ENCODE results near the gene IKZF4. TPM values are rescaled to one million over a fixed set of nuclear protein-coding genes. Genes with fewer than 3 reads are reported as not detected.
A peak's percentile ranks its signal among the peaks of the same experiment; 100 is the strongest.

The IKZF4 gene
- 8.4 TPM for total RNA-seq
- long read RNA-seq, partial matches to known transcripts, result 1 of 4 reads
- long read RNA-seq, other reads (novel, unspliced or antisense), result 2 of 4 reads

DNA sequence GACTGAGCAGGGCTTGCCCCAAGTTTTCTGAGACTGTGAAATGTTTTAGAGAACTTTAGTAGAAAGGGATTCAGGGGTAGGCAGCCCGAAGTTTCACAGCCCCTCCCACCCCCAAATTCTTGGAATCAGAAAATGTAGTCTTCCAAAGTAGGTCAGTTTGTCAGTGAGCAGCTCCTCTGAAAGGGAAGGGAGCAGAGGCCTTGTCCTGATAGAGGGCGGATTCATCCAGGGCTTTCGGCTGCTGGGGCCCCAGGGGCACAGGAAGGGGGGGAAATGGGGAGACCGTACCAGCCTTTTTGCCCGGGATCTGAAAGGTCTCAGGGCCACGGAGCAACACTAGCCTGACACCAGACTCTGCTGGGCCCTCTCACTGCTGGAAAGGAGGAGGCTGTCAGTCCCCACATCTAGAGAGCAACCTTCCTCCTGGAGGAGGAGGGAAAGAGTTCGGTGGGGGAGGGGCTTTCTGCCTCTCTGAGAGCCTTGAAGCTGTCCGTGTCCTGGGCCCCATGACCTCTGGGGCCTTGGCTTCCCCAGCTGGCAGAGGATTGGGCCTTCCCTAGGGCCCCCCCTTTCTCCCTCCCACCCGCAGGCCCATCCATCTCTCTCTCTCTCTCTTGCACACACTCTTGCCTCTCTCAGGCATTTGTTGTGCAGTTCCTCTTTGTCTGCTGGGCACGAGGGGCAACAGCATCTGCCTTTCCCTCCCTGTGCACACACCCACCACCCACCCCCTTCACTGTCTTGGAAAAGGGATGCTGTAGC lies at the start of gene IKZF4:
Gene IKZF4 (plus strand): TSS at position 621 of the 762 bp plus-strand sequence. CDS start 451 bp downstream, outside the sequence.
- no peak for DNase-seq
- no peak for TF ChIP-seq CTCF (IDR thresholded peaks at IDR 0.05; ENCODE audit: borderline replicate concordance)
- no peaks in the 10 kb centered on the region for H3K9me3 ChIP-seq (replicated peaks)
- intact Hi-C loops (cut with micrococcal nuclease), result no loop called here
- H3K36me3 ChIP-seq, result peaks cover 20% of the 10 kb centered on the region
- H3K4me1 ChIP-seq, result peaks cover 11% of the 10 kb centered on the region
- no peaks in the 10 kb centered on the region for H3K27me3 ChIP-seq (ENCODE audit: low read depth)
- H3K4me3 ChIP-seq, result peak within 1 kb of the TSS; percentile 47
- peak within 1 kb of the TSS; percentile 64 for H3K27ac ChIP-seq (replicated peaks)

GRCh38 chr12:55972042-55972441 lies 48.8 kb upstream of the IKZF4 start:
- no peaks in the 10 kb centered on the region for H3K36me3 ChIP-seq
- no peak for DNase-seq
- no peaks in the 10 kb centered on the region for H3K9me3 ChIP-seq (replicated peaks)
- no peak for TF ChIP-seq CTCF (IDR thresholded peaks at IDR 0.05; ENCODE audit: borderline replicate concordance)
- no peaks in the 10 kb centered on the region for H3K27me3 ChIP-seq (ENCODE audit: low read depth)
- H3K27ac ChIP-seq (replicated peaks), result peak overlapping the region; percentile 96
- peak overlapping the region; percentile 78 for H3K4me3 ChIP-seq
- H3K4me1 ChIP-seq, result peaks cover 54% of the 10 kb centered on the region
- intact Hi-C loops (cut with micrococcal nuclease), result no loop called here

GRCh38 chr12:55972456-55972855 lies 48.4 kb upstream of the IKZF4 start:
- intact Hi-C loops (cut with micrococcal nuclease), result no loop called here
- TF ChIP-seq CTCF (IDR thresholded peaks at IDR 0.05; ENCODE audit: borderline replicate concordance), result no peak
- no peak for DNase-seq
- Histone ChIP-seq H3K27me3 (ENCODE audit: low read depth) (no peaks in the 10 kb centered on the region), H3K4me1 (peaks cover 54% of the 10 kb centered on the region), H3K36me3 (no peaks in the 10 kb centered on the region), H3K27ac (replicated peaks) (peak overlapping the region; percentile 96), H3K9me3 (replicated peaks) (no peaks in the 10 kb centered on the region), H3K4me3 (peak overlapping the region; percentile 78)

DNA sequence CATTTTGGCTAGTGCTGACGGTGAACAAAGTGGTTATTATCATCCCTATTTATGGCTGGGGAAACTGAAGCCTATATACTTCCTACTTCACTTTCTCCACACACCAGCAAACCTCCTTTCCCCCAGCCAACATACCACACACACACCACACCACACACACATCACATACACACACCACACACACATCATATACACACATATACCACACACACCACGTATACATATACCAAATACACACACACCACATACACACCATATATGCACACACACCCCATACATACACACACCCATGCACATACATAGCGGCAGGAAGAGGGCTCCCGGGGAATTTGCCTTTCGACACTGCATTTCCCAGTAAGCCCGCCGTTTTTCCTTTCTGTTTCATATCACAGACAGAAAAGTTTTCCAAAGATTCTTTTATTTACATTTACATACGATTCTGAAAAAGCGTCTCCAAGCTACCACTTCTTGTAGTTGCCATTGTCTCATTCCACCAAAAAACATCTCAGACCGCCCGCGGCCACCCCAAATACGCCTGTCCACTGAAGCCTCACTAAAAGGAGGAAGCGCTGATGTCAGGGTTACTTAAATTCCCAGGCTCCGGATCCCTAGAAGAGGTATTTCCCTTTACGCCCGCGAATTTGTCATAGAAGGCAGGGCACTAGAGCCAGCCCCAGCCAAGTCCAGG lies 47.8 kb upstream of the IKZF4 start:
- Histone ChIP-seq H3K9me3 (replicated peaks) (no peaks in the 10 kb centered on the region), H3K4me3 (peak overlapping the region; percentile 78), H3K27ac (replicated peaks) (peak overlapping the region; percentile 96), H3K27me3 (ENCODE audit: low read depth) (no peaks in the 10 kb centered on the region), H3K36me3 (no peaks in the 10 kb centered on the region), H3K4me1 (peaks cover 56% of the 10 kb centered on the region)
- TF ChIP-seq CTCF (IDR thresholded peaks at IDR 0.05; ENCODE audit: borderline replicate concordance), result no peak
- intact Hi-C loops (cut with micrococcal nuclease), result no loop called here
- DNase-seq, result no peak

GRCh38 chr12:55973599-55974307 lies 47.1 kb upstream of the IKZF4 start, which contains the start of gene RAB5B:
RAB5B (plus strand) TSS chr12:55974078; CDS start chr12:55986961, 12,883 bp downstream.
- Histone ChIP-seq H3K27ac (replicated peaks) (peak within 1 kb of the TSS; percentile 99), H3K9me3 (replicated peaks) (no peaks in the 10 kb centered on the region), H3K27me3 (ENCODE audit: low read depth) (no peaks in the 10 kb centered on the region), H3K36me3 (no peaks in the 10 kb centered on the region), H3K4me1 (peaks cover 57% of the 10 kb centered on the region), H3K4me3 (peak within 1 kb of the TSS; percentile 99)
- TF ChIP-seq CTCF (IDR thresholded peaks at IDR 0.05; ENCODE audit: borderline replicate concordance), result peak; percentile 62
- intact Hi-C loops (cut with micrococcal nuclease), result no loop called here
- peak; percentile 99 for DNase-seq
